Breast epithelium (tissue), 4 donors: ENCODE measurements around the gene LMTK3. TPM values are rescaled to one million over a fixed set of nuclear protein-coding genes. Genes with fewer than 3 reads are reported as not detected.

Source experiments
- DNase-seq, 2 donors: peaks; one replicate each; pipeline ENCODE4 v3.0.0-alpha.2; 2019; ENCODE audit warnings: low spot score in 2 of 2
- H3K27ac ChIP-seq, 2 donors: fragments of 200-600 bp; sonication (generic) in 1 of 2; one replicate each; pipeline ENCODE4 v1.5.1; 2016 to 2019; ENCODE audit warnings: mild to moderate bottlenecking in 1 of 2
- H3K27me3 ChIP-seq, 2 donors: fragments of 200-600 bp; sonication (generic) in 1 of 2; one replicate each; pipeline versions ENCODE4 v1.5.1 to v1.6.0; 2017 to 2019; ENCODE audit warnings: control low read depth in 1 of 2, mild to moderate bottlenecking in 1 of 2
- H3K36me3 ChIP-seq: fragments of 200-600 bp; one replicate; pipeline ENCODE4 v1.5.1; 2019
- H3K4me1 ChIP-seq, 2 donors: fragments of 200-600 bp; sonication (generic); one replicate each; pipeline ENCODE4 v1.5.1; 2016 to 2019; ENCODE audit warnings: control low read depth in 1 of 2
- H3K4me3 ChIP-seq, 3 donors: fragments of 200-600 bp; sonication (generic); 1 replicate in 2 of 3; 2 replicates in 1 of 3; pipeline ENCODE4 v1.5.1; 2016 to 2019; ENCODE audit warnings: mild to moderate bottlenecking in 3 of 3, moderate library complexity in 2 of 3
- H3K9me3 ChIP-seq, 2 donors: fragments of 200-600 bp; sonication (generic) in 1 of 2; one replicate each; pipeline ENCODE4 v1.5.1; 2016 to 2019; ENCODE audit warnings: control low read depth in 1 of 2
- CTCF ChIP-seq, 3 donors: fragments of 450-650 bp; IDR thresholded peaks; one replicate each; pipeline ENCODE4 v1.5.1; 2016 to 2017; ENCODE audit warnings: antibody characterized with exemption in 3 of 3, mild to moderate bottlenecking in 3 of 3, moderate library complexity in 3 of 3
- POLR2A ChIP-seq: fragments of 450-650 bp; IDR thresholded peaks from one replicate; pipeline ENCODE4 v1.6.1; 2016; ENCODE audit warnings: antibody characterized with exemption, mild to moderate bottlenecking, moderate library complexity
- POLR2AphosphoS5 ChIP-seq, 3 donors: sonication (generic); formaldehyde crosslinking; IDR thresholded peaks; one replicate each; pipeline ENCODE4 v1.6.1; 2017; ENCODE audit warnings: antibody characterized with exemption in 3 of 3
- intact Hi-C: fragments of 100-400 bp; cut with DNase I; formaldehyde crosslinking; loops from one replicate; pipeline ENCODE4 v1.15.1; 2023; ENCODE audit warnings: low total_unique reads
- total RNA-seq, 3 donors: library from RNA; depleted of rRNA; stranded (reverse); fragments of >200 nt; gene quantifications; one replicate each; pipeline ENCODE4 v1.1.0, GENCODE V29; 2016

LMTK3 gene
- total RNA-seq, 3 donors from 2014 or later, result 1.3 to 2.9 TPM; not detected in 1

DNA sequence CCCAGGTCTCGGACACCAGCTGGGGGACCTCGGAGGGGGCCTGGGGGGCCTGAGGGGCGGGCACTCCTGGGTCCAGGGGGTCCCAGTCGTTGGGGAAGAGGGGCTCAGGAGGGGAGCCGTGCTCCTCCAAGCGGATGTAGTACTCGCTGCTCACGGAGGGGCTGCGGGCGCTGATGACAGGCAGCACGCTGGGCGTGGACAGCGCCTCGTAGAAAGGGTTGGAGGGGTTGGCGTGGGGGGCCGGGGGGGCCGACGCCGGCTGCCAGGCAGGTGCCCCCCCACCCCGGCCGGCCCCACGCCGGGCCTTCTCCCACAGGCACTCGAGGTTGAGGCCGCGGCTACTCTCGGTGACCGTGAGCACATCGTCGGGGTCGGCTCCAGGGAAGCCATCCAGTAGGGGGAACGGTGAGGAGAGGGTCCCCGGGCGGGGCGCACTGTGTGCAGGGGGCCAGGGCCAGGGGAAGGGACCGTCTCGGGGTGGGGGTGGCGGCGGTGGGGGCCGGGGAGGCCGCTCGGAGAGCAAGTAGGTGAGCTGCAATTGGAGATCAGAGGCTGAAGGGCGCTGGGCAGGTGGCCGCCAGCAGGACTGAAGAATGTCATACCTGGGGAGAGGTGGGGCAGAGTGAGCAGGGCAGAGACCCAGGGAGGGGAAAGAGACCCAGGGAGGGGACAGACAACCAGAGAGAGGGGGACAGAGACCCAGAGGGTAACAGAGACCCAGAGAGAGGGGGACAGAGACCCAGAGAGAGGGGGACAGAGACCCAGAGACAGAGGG lies 12.1 kb downstream of the LMTK3 start:
- H3K9me3 ChIP-seq, result no peaks in the 10 kb centered on the region
- no peak for TF ChIP-seq POLR2A
- TF ChIP-seq CTCF (IDR thresholded peaks at IDR 0.05), result no peak
- no peak for TF ChIP-seq POLR2AphosphoS5 (IDR thresholded peaks at IDR 0.05)
- peak overlapping the region in 2 of 3 donors; percentile 39 to 54 for H3K4me3 ChIP-seq
- no peaks in the 10 kb centered on the region for H3K4me1 ChIP-seq
- intact Hi-C loops, result loop anchor here (10.0 kb wide), 1 partner anchor 75 kb away; no protein-coding TSS in a partner anchor
- no peaks in the 10 kb centered on the region for H3K36me3 ChIP-seq
- no peak for DNase-seq
- H3K27me3 ChIP-seq, result peaks cover 8 to 21% of the 10 kb centered on the region in 2 donors
- no peak overlapping the region for H3K27ac ChIP-seq

- Histone ChIP-seq H3K36me3 (no peaks in the 10 kb centered on the region), H3K4me3 (peak overlapping the region in 2 of 3 donors; percentile 39 to 54), H3K27ac (no peak overlapping the region), H3K9me3 (no peaks in the 10 kb centered on the region), H3K27me3 (peaks cover 8 to 21% of the 10 kb centered on the region in 2 donors), H3K4me1 (no peaks in the 10 kb centered on the region)
- DNase-seq, result no peak
- intact Hi-C loops, result no loop called here
- TF ChIP-seq POLR2A (no peak), CTCF (IDR thresholded peaks at IDR 0.05) (no peak)
Measured at GRCh38 chr19:48498595-48499311, 12.9 kb downstream of the LMTK3 start.

DNA sequence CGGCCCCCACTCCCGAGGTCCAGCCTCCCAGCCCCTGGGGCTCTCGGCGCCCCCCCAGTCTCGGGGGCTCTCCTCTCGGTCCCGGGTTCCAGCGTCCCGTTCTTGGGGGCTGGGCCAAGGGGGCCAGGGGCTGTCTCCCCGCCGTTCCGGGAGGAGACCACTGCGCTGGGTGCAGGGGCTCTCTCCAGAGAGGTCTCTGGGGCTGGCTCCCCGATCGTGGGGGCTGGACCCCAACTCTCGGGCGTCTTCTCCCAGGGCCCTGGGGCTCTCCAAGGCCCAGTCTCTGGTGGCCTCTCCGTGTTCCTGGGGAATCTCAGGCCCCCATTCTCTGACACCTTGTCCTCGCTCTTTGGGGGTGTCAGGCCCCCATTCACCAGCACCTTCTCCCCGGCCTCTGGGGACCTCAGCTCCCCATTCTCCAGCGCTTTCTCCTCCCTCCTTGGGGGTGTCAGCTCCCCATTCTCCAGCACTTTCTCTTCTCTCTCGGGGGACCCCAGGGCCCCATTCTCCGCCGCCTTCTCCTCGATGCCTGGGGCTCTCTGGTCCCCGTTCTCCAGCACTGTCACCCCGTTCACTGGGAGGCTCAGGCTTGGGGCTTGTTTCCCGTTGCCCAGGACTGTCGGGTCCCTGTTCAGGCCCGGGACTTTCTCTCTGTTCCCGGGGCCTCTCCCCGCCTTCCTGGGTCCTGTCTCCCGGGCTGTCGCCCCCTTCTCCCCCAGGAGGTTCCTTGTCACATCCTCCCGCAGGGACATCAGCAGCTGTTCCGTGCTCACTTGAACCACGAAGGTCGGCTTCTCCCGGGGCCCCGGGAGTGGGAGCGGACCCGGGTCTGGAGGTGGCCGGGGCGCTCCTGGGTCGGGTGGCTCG lies 13.7 kb downstream of the LMTK3 start:
- intact Hi-C loops, result no loop called here
- DNase-seq, result no peak
- Histone ChIP-seq H3K27ac (no peak overlapping the region), H3K9me3 (no peaks in the 10 kb centered on the region), H3K4me1 (no peaks in the 10 kb centered on the region), H3K36me3 (no peaks in the 10 kb centered on the region), H3K27me3 (peaks cover 8 to 21% of the 10 kb centered on the region in 2 donors), H3K4me3 (peak overlapping the region in 2 of 3 donors; percentile 39 to 54)
- TF ChIP-seq CTCF (IDR thresholded peaks at IDR 0.05) (no peak), POLR2A (no peak), POLR2AphosphoS5 (IDR thresholded peaks at IDR 0.05) (no peak)

DNA sequence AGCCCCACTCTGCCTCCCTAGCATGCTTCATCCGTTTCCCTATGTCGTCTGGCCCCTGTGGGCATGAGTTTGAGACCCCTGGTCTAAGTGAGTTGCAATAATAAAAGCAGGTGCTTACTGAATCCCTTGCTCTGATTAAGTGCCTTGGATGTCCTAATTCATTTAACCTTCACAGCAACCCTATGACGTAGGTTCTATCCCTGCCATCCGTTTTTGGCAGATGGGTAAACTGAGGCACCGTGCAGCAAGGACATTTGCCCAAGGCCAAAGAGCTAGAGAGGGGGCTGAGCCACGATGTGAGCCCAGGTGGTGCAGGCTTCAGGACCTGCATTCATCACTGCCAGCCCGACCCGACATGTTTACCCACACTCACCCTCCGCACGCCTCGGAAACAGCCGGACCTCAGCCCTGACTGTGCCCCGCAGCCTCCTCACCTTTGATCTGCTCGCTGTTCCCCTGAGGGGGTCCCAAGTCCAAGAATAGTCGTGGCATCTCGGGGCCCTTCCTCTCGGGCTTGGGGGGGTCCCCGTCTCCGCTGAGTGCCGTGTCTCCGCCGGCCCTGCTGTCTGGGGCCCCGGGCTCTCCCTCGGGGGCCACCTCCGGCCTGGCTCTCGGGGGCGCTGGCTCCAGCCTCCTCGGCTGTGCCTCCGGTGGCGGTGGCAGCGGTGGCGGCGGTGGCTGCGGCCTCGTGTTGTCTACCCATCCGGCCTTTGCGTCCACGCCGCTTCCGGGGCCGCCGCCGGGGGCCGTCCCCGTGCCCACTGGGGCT lies 14.5 kb downstream of the LMTK3 start:
- Histone ChIP-seq H3K4me3 (peak overlapping the region in 2 of 3 donors; percentile 29 to 32), H3K9me3 (no peaks in the 10 kb centered on the region), H3K27me3 (peaks cover 8 to 21% of the 10 kb centered on the region in 2 donors), H3K36me3 (no peaks in the 10 kb centered on the region), H3K27ac (no peak overlapping the region), H3K4me1 (no peaks in the 10 kb centered on the region)
- no peak for DNase-seq
- no peak for TF ChIP-seq POLR2AphosphoS5 (IDR thresholded peaks at IDR 0.05)
- TF ChIP-seq POLR2A, result no peak
- TF ChIP-seq CTCF (IDR thresholded peaks at IDR 0.05), result no peak
- intact Hi-C loops, result no loop called here
